ENCODE data around the gene SLC22A23.
A peak's percentile ranks its signal among the peaks of the same experiment; 100 is the strongest.

SLC22A23 gene

GRCh38 chr6:3260772-3261517 lies 195.9 kb downstream of the SLC22A23 start:
- H2AFZ ChIP-seq (ENCODE audit: low read length) = no peak overlapping the region
- no peak overlapping the region for H3K9ac ChIP-seq (ENCODE audit: low read length)
- no peak overlapping the region for H3K27ac ChIP-seq (ENCODE audit: low read length)
- no peaks in the 10 kb centered on the region for H3K9me2 ChIP-seq (replicated peaks; ENCODE audit: insufficient read depth, low read length)
- DNase-seq = no peak
- H3K27me3 ChIP-seq (replicated peaks; ENCODE audit: insufficient read depth, low read length) = peaks cover 6% of the 10 kb centered on the region; the same call in 1 of the 2 replicates
- H3K36me3 ChIP-seq (replicated peaks; ENCODE audit: insufficient read depth, low read length) = peaks cover 8% of the 10 kb centered on the region; the same call in 1 of the 2 replicates
- H3K4me2 ChIP-seq (ENCODE audit: low read depth, low read length) = peak overlapping the region; percentile 37; the same call in 1 of the 2 replicates
- H3F3A ChIP-seq (ENCODE audit: insufficient read depth, low read length) = no peaks in the 10 kb centered on the region
- no peaks in the 10 kb centered on the region for H3K9me3 ChIP-seq (replicated peaks; ENCODE audit: insufficient read depth, low read length)
- TF ChIP-seq EZH2 (optimal IDR thresholded peaks at IDR 0.05; ENCODE audit: low read depth, low read length) (no peak), EZH2phosphoT487 (IDR thresholded peaks at IDR 0.05; ENCODE audit: low read length) (no peak), CTCF (IDR thresholded peaks at IDR 0.05; ENCODE audit: low read length) (no peak)
- H3K79me2 ChIP-seq (ENCODE audit: low read length) = peaks cover 70% of the 10 kb centered on the region
- H3K4me1 ChIP-seq (ENCODE audit: low read length) = 0 out of 2 replicates have a peak, but pooled peaks cover 9% of the 10 kb centered on the region
- no peak overlapping the region for H3K4me3 ChIP-seq (ENCODE audit: low read length)
- peaks cover 5% of the 10 kb centered on the region; the same call in 1 of the 2 replicates for H4K20me1 ChIP-seq (ENCODE audit: insufficient read depth, low read length)

GRCh38 chr6:3260296-3260695 lies 196.6 kb downstream of the SLC22A23 start:
- H3F3A ChIP-seq (ENCODE audit: insufficient read depth, low read length) = no peaks in the 10 kb centered on the region
- TF ChIP-seq EZH2 (optimal IDR thresholded peaks at IDR 0.05; ENCODE audit: low read depth, low read length) (no peak), EZH2phosphoT487 (IDR thresholded peaks at IDR 0.05; ENCODE audit: low read length) (no peak), CTCF (IDR thresholded peaks at IDR 0.05; ENCODE audit: low read length) (no peak)
- peaks cover 6% of the 10 kb centered on the region; the same call in 1 of the 2 replicates for H3K27me3 ChIP-seq (replicated peaks; ENCODE audit: insufficient read depth, low read length)
- H3K9me2 ChIP-seq (replicated peaks; ENCODE audit: insufficient read depth, low read length) = no peaks in the 10 kb centered on the region
- H2AFZ ChIP-seq (ENCODE audit: low read length) = no peak overlapping the region
- no peak overlapping the region for H3K27ac ChIP-seq (ENCODE audit: low read length)
- peaks cover 8% of the 10 kb centered on the region; the same call in 1 of the 2 replicates for H3K36me3 ChIP-seq (replicated peaks; ENCODE audit: insufficient read depth, low read length)
- no peak for DNase-seq
- H3K9me3 ChIP-seq (replicated peaks; ENCODE audit: insufficient read depth, low read length) = no peaks in the 10 kb centered on the region
- no peak overlapping the region for H3K9ac ChIP-seq (ENCODE audit: low read length)
- H3K4me2 ChIP-seq (ENCODE audit: low read depth, low read length) = peak overlapping the region; percentile 37; the same call in 1 of the 2 replicates
- H3K4me1 ChIP-seq (ENCODE audit: low read length) = 0 out of 2 replicates have a peak, but pooled peaks cover 9% of the 10 kb centered on the region
- peaks cover 63% of the 10 kb centered on the region for H3K79me2 ChIP-seq (ENCODE audit: low read length)
- peaks cover 5% of the 10 kb centered on the region; the same call in 1 of the 2 replicates for H4K20me1 ChIP-seq (ENCODE audit: insufficient read depth, low read length)
- no peak overlapping the region for H3K4me3 ChIP-seq (ENCODE audit: low read length)

DNA sequence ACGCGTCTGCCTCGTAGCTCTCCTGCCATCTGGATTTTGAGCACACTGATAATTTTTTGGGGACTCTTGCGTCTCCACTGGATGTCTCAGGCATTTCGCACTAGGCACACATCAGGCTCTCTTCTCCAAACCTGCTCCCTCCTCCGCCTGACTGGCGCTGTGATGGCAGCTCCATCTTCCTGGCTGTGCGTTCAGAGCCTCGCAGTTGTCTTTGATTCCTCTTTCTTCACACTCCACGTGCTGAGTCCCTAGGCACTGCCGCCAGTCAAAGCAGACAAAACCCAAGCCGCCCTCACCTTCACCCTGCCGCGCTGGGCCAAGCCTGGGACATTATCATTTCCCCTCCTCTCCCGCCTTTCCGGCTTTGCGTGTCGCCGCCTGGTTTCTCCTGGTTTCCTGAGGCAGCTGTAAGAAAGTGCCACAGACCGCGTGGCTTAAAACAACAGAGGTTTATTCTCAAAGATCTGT lies 197.3 kb downstream of the SLC22A23 start:
- Histone ChIP-seq H3K36me3 (replicated peaks; ENCODE audit: insufficient read depth, low read length) (peaks cover 5% of the 10 kb centered on the region; the same call in 1 of the 2 replicates), H3K27me3 (replicated peaks; ENCODE audit: insufficient read depth, low read length) (peaks cover 6% of the 10 kb centered on the region; the same call in 1 of the 2 replicates), H2AFZ (ENCODE audit: low read length) (peak overlapping the region; percentile 53), H3K9me3 (replicated peaks; ENCODE audit: insufficient read depth, low read length) (no peaks in the 10 kb centered on the region), H3K27ac (ENCODE audit: low read length) (peak overlapping the region; percentile 41; the same call in 1 of the 2 replicates), H3K79me2 (ENCODE audit: low read length) (peaks cover 55% of the 10 kb centered on the region), H3K4me2 (ENCODE audit: low read depth, low read length) (peak overlapping the region; percentile 90), H3K4me1 (ENCODE audit: low read length) (0 out of 2 replicates have a peak, but pooled peaks cover 9% of the 10 kb centered on the region), H3K9ac (ENCODE audit: low read length) (peak overlapping the region; percentile 67), H4K20me1 (ENCODE audit: insufficient read depth, low read length) (peaks cover 5% of the 10 kb centered on the region; the same call in 1 of the 2 replicates), H3K4me3 (ENCODE audit: low read length) (peak overlapping the region; percentile 86), H3K9me2 (replicated peaks; ENCODE audit: insufficient read depth, low read length) (no peaks in the 10 kb centered on the region), H3F3A (ENCODE audit: insufficient read depth, low read length) (no peaks in the 10 kb centered on the region)
- no peak for TF ChIP-seq EZH2phosphoT487 (IDR thresholded peaks at IDR 0.05; ENCODE audit: low read length)
- TF ChIP-seq CTCF (IDR thresholded peaks at IDR 0.05; ENCODE audit: low read length) = peak; percentile 20; the same call in 1 of the 2 replicates
- peak; percentile 35 for DNase-seq

All from MM.1S (cell line).